Activated CD8-positive, alpha-beta memory T cell treated with anti-CD3 and anti-CD28 coated beads for 24 hours (primary cell): ENCODE measurements around the gene ARPC3.
"Not testable (repeated sequence)": the region's sequence is repeated elsewhere in the genome, so short reads cannot be mapped to it uniquely, and the experiment has no call there.

Source experiments
- DNase-seq: peaks from one replicate; pipeline ENCODE4 v3.0.0-alpha.2; 2020

Gene ARPC3

GRCh38 chr12:110410086-110410485, 40.1 kb downstream of the ARPC3 start:
- not testable (repeated sequence) for DNase-seq

GRCh38 chr12:110405126-110405662, 44.9 kb downstream of the ARPC3 start:
- not testable (repeated sequence) for DNase-seq

GRCh38 chr12:110403976-110404682, 46.0 kb downstream of the ARPC3 start:
- DNase-seq = peak; percentile 88

- DNase-seq = peak; percentile 94
Measured at GRCh38 chr12:110403146-110403975, 46.8 kb downstream of the ARPC3 start, which contains the start of gene ANAPC7. ANAPC7 (minus strand) TSS chr12:110403708; CDS start chr12:110403627, 81 bp downstream.
